GM10248 (cell line): ENCODE measurements around the gene FNBP1.

ENCODE experiments used
- CTCF ChIA-PET: fragments of 300-600 bp; sonication (Branson Sonifier 250); formaldehyde crosslinking; extraction: SDS; loops from one replicate; lab custom pipeline; 2021; ENCODE audit warnings: antibody characterized with exemption; lab: Yijun Ruan, JAX
- POLR2A ChIA-PET: fragments of 350-650 bp; sonication (Branson Sonifier 250); formaldehyde crosslinking; extraction: SDS; loops from one replicate; lab custom pipeline; 2020; ENCODE audit warnings: antibody characterized with exemption; lab: Yijun Ruan, JAX
- DNase-seq: peaks from one replicate; pipeline ENCODE4 v3.0.0; 2012; ENCODE audit errors: extremely low spot score
- TF ChIP-seq, protein P1 (sequence below): IDR thresholded peaks from 2 replicates; pipeline ENCODE4 v1.5.1; 2012; ENCODE audit warnings: mild to moderate bottlenecking, low read depth; ENCODE audit errors: extremely low read depth, missing control alignments, control extremely low read depth

The FNBP1 gene

DNA sequence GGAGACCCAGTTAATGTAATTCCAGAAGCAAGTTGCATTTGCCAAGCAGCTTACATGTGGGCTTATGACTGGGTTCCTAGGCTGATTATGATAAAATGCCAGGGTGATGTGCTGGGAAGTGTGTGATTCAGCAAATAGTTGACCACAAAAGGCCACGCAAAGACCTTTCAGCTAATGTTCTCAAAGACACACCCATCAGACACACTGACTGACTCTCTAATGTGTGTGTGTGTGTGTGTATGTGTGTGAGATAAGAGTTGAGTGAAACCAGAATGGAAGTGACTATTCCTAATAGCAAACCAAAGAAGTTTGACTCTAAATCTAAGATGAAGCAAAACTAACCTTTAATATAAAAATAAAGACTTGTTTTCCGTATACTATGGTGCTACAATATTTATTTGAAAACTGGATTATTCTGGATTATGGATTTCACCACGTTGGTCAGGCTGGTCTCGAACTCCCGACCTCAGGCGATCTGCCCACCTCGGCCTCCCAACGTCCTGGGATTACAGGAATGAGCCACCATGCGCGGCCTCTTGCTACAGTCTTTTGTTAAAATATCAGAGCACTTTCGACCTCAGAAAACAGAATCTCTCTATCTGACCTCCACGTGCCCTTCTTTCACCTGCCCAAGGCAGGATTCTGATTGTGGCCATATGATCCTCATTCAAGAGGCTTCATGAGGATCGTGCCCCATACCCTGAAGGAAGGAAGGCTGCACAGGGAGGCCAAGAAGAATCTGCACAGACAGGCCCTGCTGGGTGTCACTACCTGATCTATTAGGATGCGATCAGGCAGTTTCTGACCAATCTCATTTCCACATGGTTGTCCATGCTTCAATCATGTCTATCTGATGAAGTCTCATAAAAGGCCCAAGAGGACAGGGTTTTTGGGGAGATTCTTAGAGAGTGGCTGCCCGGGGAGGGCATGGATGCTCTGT lies 132.1 kb downstream of the FNBP1 start:
- ChIA-PET CTCF (interaction anchor here (0.8 to 2.8 kb wide), 4 partner anchors 8 to 25 kb away, joined by 3 to 11 read pairs (median 4); no protein-coding TSS in a partner anchor), POLR2A (no interaction called here)
- no peak for DNase-seq
- TF ChIP-seq, protein P1, sequence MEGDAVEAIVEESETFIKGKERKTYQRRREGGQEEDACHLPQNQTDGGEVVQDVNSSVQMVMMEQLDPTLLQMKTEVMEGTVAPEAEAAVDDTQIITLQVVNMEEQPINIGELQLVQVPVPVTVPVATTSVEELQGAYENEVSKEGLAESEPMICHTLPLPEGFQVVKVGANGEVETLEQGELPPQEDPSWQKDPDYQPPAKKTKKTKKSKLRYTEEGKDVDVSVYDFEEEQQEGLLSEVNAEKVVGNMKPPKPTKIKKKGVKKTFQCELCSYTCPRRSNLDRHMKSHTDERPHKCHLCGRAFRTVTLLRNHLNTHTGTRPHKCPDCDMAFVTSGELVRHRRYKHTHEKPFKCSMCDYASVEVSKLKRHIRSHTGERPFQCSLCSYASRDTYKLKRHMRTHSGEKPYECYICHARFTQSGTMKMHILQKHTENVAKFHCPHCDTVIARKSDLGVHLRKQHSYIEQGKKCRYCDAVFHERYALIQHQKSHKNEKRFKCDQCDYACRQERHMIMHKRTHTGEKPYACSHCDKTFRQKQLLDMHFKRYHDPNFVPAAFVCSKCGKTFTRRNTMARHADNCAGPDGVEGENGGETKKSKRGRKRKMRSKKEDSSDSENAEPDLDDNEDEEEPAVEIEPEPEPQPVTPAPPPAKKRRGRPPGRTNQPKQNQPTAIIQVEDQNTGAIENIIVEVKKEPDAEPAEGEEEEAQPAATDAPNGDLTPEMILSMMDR: no peak

DNA sequence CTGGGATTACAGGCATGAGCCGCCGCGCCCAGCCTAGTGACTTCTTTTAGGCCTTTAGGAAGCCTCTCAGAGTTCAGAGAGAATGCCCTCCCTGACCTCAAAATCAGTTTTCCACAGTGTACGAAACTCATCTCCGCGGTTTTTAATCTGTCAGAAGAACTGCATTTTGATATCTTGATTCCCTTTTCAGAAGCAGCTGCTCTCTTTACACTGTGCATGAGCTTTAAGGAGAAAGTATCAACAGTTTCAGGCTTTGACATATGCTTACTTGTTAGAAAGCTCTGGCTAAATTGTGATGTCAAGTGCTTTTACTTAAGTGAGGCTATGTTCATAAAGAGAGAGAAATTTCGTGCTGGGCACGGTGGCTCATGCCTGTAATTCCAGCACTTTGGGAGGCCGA lies 133.1 kb downstream of the FNBP1 start:
- TF ChIP-seq, protein P1: no peak
- DNase-seq: no peak
- ChIA-PET POLR2A (no interaction called here), CTCF (interaction anchor here (0.8 to 1.6 kb wide), 3 partner anchors 9 to 16 kb away, joined by 3 to 4 read pairs (median 4); no protein-coding TSS in a partner anchor)

DNA sequence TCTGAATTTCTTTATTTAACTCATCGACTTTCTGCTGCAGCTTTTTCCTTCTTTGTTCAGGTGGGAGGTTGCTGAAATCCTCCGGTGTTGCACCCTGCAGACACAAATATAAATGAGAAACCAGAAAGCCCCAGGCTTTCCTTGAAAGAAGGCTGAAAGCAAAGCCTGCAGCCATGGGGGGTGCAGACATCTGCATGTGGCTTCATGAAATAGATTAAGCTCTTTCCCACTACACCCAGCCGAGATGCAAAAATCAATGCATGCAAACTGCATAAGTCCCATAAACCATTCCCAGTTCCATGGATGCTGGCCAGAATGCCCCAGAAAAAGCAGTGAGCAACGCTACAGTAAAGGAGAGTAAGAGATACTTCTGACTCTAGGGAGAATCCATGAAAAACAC lies 134.1 kb downstream of the FNBP1 start:
- ChIA-PET CTCF (interaction anchor here (1.0 kb wide), 1 partner anchor 15 kb away, joined by 4 read pairs; no protein-coding TSS in a partner anchor), POLR2A (no interaction called here)
- no peak for DNase-seq
- TF ChIP-seq, protein P1: no peak

DNA sequence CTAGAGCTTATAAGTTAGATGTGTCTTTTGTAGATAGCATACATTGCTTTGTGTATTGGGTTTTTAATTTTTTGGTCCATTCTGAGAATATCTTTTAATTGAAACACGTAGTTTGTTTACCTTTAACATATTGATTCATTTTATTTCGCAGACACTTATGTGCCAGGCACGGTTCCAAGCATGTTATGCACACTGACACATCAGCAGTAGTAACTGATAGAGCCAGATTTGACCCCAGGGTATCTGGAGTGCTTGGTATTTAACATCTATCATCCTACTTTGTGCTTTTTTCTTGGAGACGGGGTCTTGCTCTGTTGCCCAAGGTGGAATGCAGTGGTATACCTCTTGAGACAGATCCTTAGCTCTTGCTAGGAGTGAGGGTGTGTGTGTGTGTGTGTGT lies 135.8 kb downstream of the FNBP1 start:
- ChIA-PET POLR2A (no interaction called here), CTCF (interaction anchor here (0.9 to 1.1 kb wide), 2 partner anchors 11 to 19 kb away, joined by 3 read pairs; no protein-coding TSS in a partner anchor)
- TF ChIP-seq, protein P1: no peak
- no peak for DNase-seq

DNA sequence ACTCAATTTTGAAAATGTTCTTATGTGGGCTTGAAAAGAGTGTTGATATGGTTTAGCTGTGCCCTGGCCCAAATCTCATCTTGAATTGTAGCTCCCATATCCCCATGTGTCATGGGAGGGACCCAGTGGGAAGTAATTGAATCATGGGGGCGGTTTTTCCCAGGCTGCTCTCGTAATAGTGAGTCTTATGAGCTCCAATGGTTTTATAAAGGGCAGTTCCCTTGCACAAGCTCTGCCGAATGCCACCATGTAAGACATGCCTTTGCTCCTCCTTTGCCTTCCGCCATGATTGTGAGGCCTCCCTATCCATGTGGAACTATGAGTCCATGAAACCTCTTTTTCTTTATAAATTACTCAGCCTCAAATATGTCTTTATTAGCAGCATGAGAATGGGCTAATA lies 136.7 kb downstream of the FNBP1 start:
- DNase-seq: no peak
- ChIA-PET POLR2A (no interaction called here), CTCF (interaction anchor here (2.0 kb wide), 1 partner anchor 9 kb away, joined by 5 read pairs; no protein-coding TSS in a partner anchor)
- TF ChIP-seq, protein P1: no peak

DNA sequence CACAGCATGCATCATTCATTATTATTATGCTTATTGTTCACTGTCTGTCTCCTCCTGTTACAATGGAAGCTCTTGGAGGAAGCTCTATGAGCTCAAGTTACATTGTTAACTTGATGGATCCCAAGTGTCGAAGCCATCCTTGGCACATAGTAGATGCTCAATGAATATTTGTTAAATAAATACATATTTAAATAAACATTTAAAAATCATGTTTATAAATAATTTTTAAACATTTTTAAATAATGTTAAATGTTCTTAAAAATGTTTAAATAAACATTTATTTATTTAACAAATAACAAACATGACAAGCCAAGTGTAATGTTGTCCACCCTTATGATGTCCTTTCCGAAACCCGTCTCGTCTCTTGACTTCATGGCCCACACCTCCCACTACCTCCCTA lies 138.3 kb downstream of the FNBP1 start:
- DNase-seq: no peak
- ChIA-PET POLR2A (interaction anchor here (0.7 kb wide), 1 partner anchor 12 kb away, joined by 6 read pairs; no protein-coding TSS in a partner anchor), CTCF (interaction anchor here (0.8 to 2.1 kb wide), 10 partner anchors 9 to 194 kb away, joined by 3 to 7 read pairs (median 4); no protein-coding TSS in a partner anchor)
- TF ChIP-seq, protein P1: no peak
